ENCODE data around the gene CD180. TPM values are rescaled to one million over a fixed set of nuclear protein-coding genes. Genes with fewer than 3 reads are reported as not detected.

The CD180 gene
- total RNA-seq, 1 experiment from 2014 or later: not detected

GRCh38 chr5:67170767-67171166 is 25.8 kb downstream of the CD180 start:
- no peak overlapping the region for H3K4me3 ChIP-seq (ENCODE audit: low read depth in 2 of 2, low read length in 2 of 2)
- ChIA-PET CTCF (interaction anchor here (0.6 kb wide), 1 partner anchor 1608 kb away, joined by 3 read pairs; the partner anchor contains the start of genes CENPK and PPWD1), POLR2A (no interaction called here)
- no peak overlapping the region for H3K27ac ChIP-seq (ENCODE audit: low read length)
- no peaks in the 10 kb centered on the region for H3K4me1 ChIP-seq (ENCODE audit: control insufficient read depth, insufficient read depth, low read length)
- H3K27me3 ChIP-seq (ENCODE audit: control insufficient read depth, insufficient read depth, low read length): no peaks in the 10 kb centered on the region
- no TSS peak for BruUV-seq (replicated peaks)
- intact Hi-C loops (cut with micrococcal nuclease; ENCODE audit: unreplicated experiment): no loop called here
- no peaks in the 10 kb centered on the region for H3K9me3 ChIP-seq (ENCODE audit: control insufficient read depth, insufficient read depth, low read depth, low read length)
- no peak for TF ChIP-seq CTCF (IDR thresholded peaks at IDR 0.05)
- no peak for TF ChIP-seq TCF7L2 (IDR thresholded peaks at IDR 0.05; ENCODE audit: low read depth, low read length)
- no peak for TF ChIP-seq SIN3A (IDR thresholded peaks at IDR 0.05; ENCODE audit: borderline replicate concordance, insufficient read depth, low read depth, low read length)
- no peak for TF ChIP-seq POLR2AphosphoS5 (IDR thresholded peaks at IDR 0.05; ENCODE audit: low read depth, low read length)
- TF ChIP-seq REST (IDR thresholded peaks at IDR 0.05; ENCODE audit: insufficient read depth in 1 of 2, low read depth in 2 of 2, low read length in 1 of 2): no peak
- no peak for ATAC-seq
- DNase-seq (ENCODE audit: low read depth, low spot score): no peak
- H3K36me3 ChIP-seq (ENCODE audit: control insufficient read depth, insufficient read depth, low read length): no peaks in the 10 kb centered on the region
- in situ Hi-C loops (cut with HindIII; ENCODE audit: low pct_unique_long_range_greater_than_20kb, low sequenced_read_pairs): no loop called here

- in situ Hi-C loops (cut with HindIII; ENCODE audit: low pct_unique_long_range_greater_than_20kb, low sequenced_read_pairs): no loop called here
- ChIA-PET POLR2A (no interaction called here), CTCF (no interaction called here)
- H3K27ac ChIP-seq (ENCODE audit: low read length): no peak overlapping the region
- H3K9me3 ChIP-seq (ENCODE audit: control insufficient read depth, insufficient read depth, low read depth, low read length): no peaks in the 10 kb centered on the region
- ATAC-seq (no peak), DNase-seq (ENCODE audit: low read depth, low spot score) (no peak)
- no peak overlapping the region for H3K4me3 ChIP-seq (ENCODE audit: low read depth in 2 of 2, low read length in 2 of 2)
- no TSS peak for BruUV-seq (replicated peaks)
- no peaks in the 10 kb centered on the region for H3K4me1 ChIP-seq (ENCODE audit: control insufficient read depth, insufficient read depth, low read length)
- intact Hi-C loops (cut with micrococcal nuclease; ENCODE audit: unreplicated experiment): no loop called here
- no peaks in the 10 kb centered on the region for H3K27me3 ChIP-seq (ENCODE audit: control insufficient read depth, insufficient read depth, low read length)
- no peak for TF ChIP-seq TCF7L2 (IDR thresholded peaks at IDR 0.05; ENCODE audit: low read depth, low read length)
- TF ChIP-seq POLR2AphosphoS5 (IDR thresholded peaks at IDR 0.05; ENCODE audit: low read depth, low read length): no peak
- no peak for TF ChIP-seq REST (IDR thresholded peaks at IDR 0.05; ENCODE audit: insufficient read depth in 1 of 2, low read depth in 2 of 2, low read length in 1 of 2)
- no peak for TF ChIP-seq CTCF (IDR thresholded peaks at IDR 0.05)
- TF ChIP-seq SIN3A (IDR thresholded peaks at IDR 0.05; ENCODE audit: borderline replicate concordance, insufficient read depth, low read depth, low read length): no peak
- H3K36me3 ChIP-seq (ENCODE audit: control insufficient read depth, insufficient read depth, low read length): no peaks in the 10 kb centered on the region
Measured at GRCh38 chr5:67168069-67168468, 28.5 kb downstream of the CD180 start.
